ENCODE results near the gene ST7.
"Not testable (repeated sequence)": the region's sequence is repeated elsewhere in the genome, so short reads cannot be mapped to it uniquely, and the experiment has no call there.

The ST7 gene

GRCh38 chr7:117238472-117238871 is 285.2 kb downstream of the ST7 start:
- Mint-ChIP-seq H3K4me3 (no peak overlapping the region), H3K27me3 (peaks cover 9% of the 10 kb centered on the region), H3K36me3 (ENCODE audit: low read depth) (no peaks in the 10 kb centered on the region), H3K4me1 (no peaks in the 10 kb centered on the region), H3K27ac (no peak overlapping the region), H3K9me3 (peaks cover 6% of the 10 kb centered on the region)
- ATAC-seq (no peak), DNase-seq (no peak)

- DNase-seq (no peak), ATAC-seq (no peak)
- Mint-ChIP-seq H3K4me1 (no peaks in the 10 kb centered on the region), H3K4me3 (no peak overlapping the region), H3K9me3 (peaks cover 6% of the 10 kb centered on the region), H3K27ac (no peak overlapping the region), H3K36me3 (ENCODE audit: low read depth) (no peaks in the 10 kb centered on the region), H3K27me3 (peaks cover 9% of the 10 kb centered on the region)
Measured at GRCh38 chr7:117238937-117239336, 285.6 kb downstream of the ST7 start.

DNA sequence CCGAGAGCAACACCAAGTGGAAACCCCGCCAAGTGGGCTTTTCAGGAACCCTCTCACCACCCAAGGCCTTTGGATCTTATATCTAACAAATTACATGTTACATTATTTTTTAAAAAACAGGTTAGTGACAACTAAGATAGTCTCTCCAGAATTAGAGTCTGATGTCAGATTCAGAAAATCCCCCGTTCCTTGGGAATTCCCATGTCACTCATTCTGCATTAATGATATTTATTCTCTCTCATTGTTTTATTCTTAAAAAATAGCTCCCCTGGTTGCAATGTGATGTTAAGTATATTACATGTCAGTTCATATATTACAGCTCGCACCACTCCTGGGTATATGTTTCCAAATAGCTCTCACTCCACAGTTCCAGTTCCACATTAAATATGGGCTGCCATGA is 287.8 kb downstream of the ST7 start:
- ATAC-seq (no peak), DNase-seq (no peak)
- H3K27me3 Mint-ChIP-seq: peaks cover 9% of the 10 kb centered on the region
- no peak overlapping the region for H3K4me3 Mint-ChIP-seq
- H3K4me1 Mint-ChIP-seq: no peaks in the 10 kb centered on the region
- peaks cover 8% of the 10 kb centered on the region for H3K9me3 Mint-ChIP-seq
- H3K27ac Mint-ChIP-seq: no peak overlapping the region
- H3K36me3 Mint-ChIP-seq (ENCODE audit: low read depth): no peaks in the 10 kb centered on the region

DNA sequence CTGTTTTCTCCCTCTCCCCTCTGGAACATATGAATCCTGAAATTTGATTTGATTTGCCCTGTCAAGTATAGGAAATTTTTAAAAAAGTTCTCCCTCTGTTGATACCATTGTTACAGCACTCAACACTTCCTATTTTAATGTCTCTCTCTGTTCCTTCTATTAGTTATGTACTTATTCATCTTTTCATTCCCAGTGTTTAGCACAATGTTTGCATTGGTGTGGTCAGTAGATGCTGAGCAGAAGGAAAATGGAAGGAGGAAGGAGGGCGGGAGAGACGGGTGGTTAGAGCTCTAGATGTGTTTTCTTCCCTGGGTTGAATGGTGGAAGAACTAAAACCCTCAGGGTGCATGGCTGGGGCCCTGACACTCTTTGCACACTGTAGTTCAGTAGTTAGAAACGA is 290.1 kb downstream of the ST7 start:
- peaks cover 10% of the 10 kb centered on the region for H3K9me3 Mint-ChIP-seq
- no peak overlapping the region for H3K4me3 Mint-ChIP-seq

GRCh38 chr7:117245703-117246102 is 292.4 kb downstream of the ST7 start:
- not testable (repeated sequence) for H3K36me3 Mint-ChIP-seq (ENCODE audit: low read depth); H3K27ac Mint-ChIP-seq; H3K27me3 Mint-ChIP-seq; ATAC-seq; DNase-seq; H3K4me3 Mint-ChIP-seq; H3K4me1 Mint-ChIP-seq
- peaks cover 10% of the 10 kb centered on the region for H3K9me3 Mint-ChIP-seq

More for the DNA sequence above, 290.1 kb downstream of the ST7 start:
- Mint-ChIP-seq H3K36me3 (ENCODE audit: low read depth) (no peaks in the 10 kb centered on the region), H3K4me1 (no peaks in the 10 kb centered on the region), H3K27me3 (peaks cover 5% of the 10 kb centered on the region), H3K27ac (no peak overlapping the region)
- ATAC-seq: no peak
- DNase-seq: no peak

GRCh38 chr7:117247809-117248208 is 294.5 kb downstream of the ST7 start:
- Mint-ChIP-seq H3K36me3 (ENCODE audit: low read depth) (no peaks in the 10 kb centered on the region), H3K4me1 (no peaks in the 10 kb centered on the region), H3K27ac (no peak overlapping the region), H3K4me3 (no peak overlapping the region), H3K27me3 (peaks cover 2% of the 10 kb centered on the region), H3K9me3 (peaks cover 10% of the 10 kb centered on the region)
- DNase-seq (no peak), ATAC-seq (no peak)

GRCh38 chr7:117248829-117249228 is 295.5 kb downstream of the ST7 start:
- H3K36me3 Mint-ChIP-seq (ENCODE audit: low read depth): no peaks in the 10 kb centered on the region
- H3K9me3 Mint-ChIP-seq: peaks cover 4% of the 10 kb centered on the region
- no peak overlapping the region for H3K27ac Mint-ChIP-seq
- no peaks in the 10 kb centered on the region for H3K4me1 Mint-ChIP-seq
- no peak overlapping the region for H3K4me3 Mint-ChIP-seq
- peaks cover 2% of the 10 kb centered on the region for H3K27me3 Mint-ChIP-seq
- DNase-seq (no peak), ATAC-seq (no peak)

- no peak overlapping the region for H3K4me3 Mint-ChIP-seq
- H3K4me1 Mint-ChIP-seq: no peaks in the 10 kb centered on the region
- no peak overlapping the region for H3K27ac Mint-ChIP-seq
Measured at GRCh38 chr7:117249696-117250095, 296.4 kb downstream of the ST7 start.

GRCh38 chr7:117250245-117250644 is 296.9 kb downstream of the ST7 start:
- peaks cover 2% of the 10 kb centered on the region for H3K27me3 Mint-ChIP-seq
- H3K27ac Mint-ChIP-seq: no peak overlapping the region
- DNase-seq: no peak
- no peaks in the 10 kb centered on the region for H3K4me1 Mint-ChIP-seq
- H3K4me3 Mint-ChIP-seq: no peak overlapping the region
- no peak for ATAC-seq
- no peaks in the 10 kb centered on the region for H3K36me3 Mint-ChIP-seq (ENCODE audit: low read depth)
- peaks cover 4% of the 10 kb centered on the region for H3K9me3 Mint-ChIP-seq

More at GRCh38 chr7:117249696-117250095, 296.4 kb downstream of the ST7 start:
- ATAC-seq (no peak), DNase-seq (no peak)
- peaks cover 4% of the 10 kb centered on the region for H3K9me3 Mint-ChIP-seq
- H3K27me3 Mint-ChIP-seq: peaks cover 2% of the 10 kb centered on the region
- no peaks in the 10 kb centered on the region for H3K36me3 Mint-ChIP-seq (ENCODE audit: low read depth)

GRCh38 chr7:117250801-117251200 is 297.5 kb downstream of the ST7 start:
- H3K4me3 Mint-ChIP-seq: no peak overlapping the region
- H3K9me3 Mint-ChIP-seq: peaks cover 4% of the 10 kb centered on the region
- peaks cover 2% of the 10 kb centered on the region for H3K27me3 Mint-ChIP-seq
- no peaks in the 10 kb centered on the region for H3K36me3 Mint-ChIP-seq (ENCODE audit: low read depth)
- no peak for ATAC-seq
- DNase-seq: no peak
- H3K27ac Mint-ChIP-seq: no peak overlapping the region
- no peaks in the 10 kb centered on the region for H3K4me1 Mint-ChIP-seq

DNA sequence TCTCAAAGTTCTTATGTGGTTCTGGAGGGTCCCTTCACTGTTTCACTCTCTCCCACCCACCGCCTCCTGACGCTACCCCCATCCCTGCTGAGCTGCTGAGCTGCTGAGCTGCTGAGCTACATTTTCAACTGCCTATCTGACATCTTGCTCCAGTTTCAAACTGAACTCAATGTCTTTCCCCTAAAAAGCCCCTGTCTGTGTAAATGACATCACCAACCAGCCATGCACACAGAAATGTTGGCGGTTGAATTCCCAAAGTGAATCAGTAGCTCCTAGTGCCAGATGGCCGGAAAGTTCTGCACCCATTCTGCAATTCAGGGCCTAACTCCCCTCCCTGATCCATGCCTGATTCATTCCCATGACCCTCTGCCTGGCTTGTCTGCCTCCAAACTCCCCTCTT is 298.4 kb downstream of the ST7 start:
- peaks cover 2% of the 10 kb centered on the region for H3K27me3 Mint-ChIP-seq

DNA sequence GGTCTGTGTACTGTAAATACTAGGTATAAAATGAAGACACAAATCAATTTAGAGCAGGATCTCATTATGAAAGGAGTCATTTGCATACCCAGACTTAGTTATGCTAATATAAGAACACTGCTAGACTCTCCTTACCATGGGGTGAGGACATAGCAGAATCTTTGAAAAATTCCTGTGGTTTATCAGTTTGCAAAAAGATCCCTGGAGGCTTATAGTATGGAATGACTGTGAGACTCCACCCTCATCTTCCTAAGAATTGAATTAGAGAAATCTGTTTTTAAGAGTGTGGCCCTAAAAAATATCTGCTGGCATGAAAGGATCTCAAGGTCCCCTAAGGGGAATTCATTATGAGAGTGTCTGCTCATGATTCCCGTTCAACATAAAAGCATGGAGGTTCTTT is 306.3 kb downstream of the ST7 start:
- Mint-ChIP-seq H3K4me1 (no peaks in the 10 kb centered on the region), H3K27ac (no peak overlapping the region), H3K27me3 (peaks cover 5% of the 10 kb centered on the region), H3K36me3 (ENCODE audit: low read depth) (no peaks in the 10 kb centered on the region), H3K4me3 (no peak overlapping the region), H3K9me3 (no peaks in the 10 kb centered on the region)
- no peak for ATAC-seq
- no peak for DNase-seq

More for the DNA sequence above, 298.4 kb downstream of the ST7 start:
- DNase-seq (no peak), ATAC-seq (no peak)
- Mint-ChIP-seq H3K4me1 (no peaks in the 10 kb centered on the region), H3K9me3 (no peaks in the 10 kb centered on the region), H3K4me3 (no peak overlapping the region), H3K27ac (no peak overlapping the region), H3K36me3 (ENCODE audit: low read depth) (no peaks in the 10 kb centered on the region)

GRCh38 chr7:117262546-117262945 is 309.2 kb downstream of the ST7 start:
- Mint-ChIP-seq H3K36me3 (ENCODE audit: low read depth) (no peaks in the 10 kb centered on the region), H3K4me1 (no peaks in the 10 kb centered on the region), H3K4me3 (no peak overlapping the region), H3K27me3 (peaks cover 8% of the 10 kb centered on the region), H3K27ac (no peak overlapping the region), H3K9me3 (no peaks in the 10 kb centered on the region)
- DNase-seq: no peak
- ATAC-seq: no peak

DNA sequence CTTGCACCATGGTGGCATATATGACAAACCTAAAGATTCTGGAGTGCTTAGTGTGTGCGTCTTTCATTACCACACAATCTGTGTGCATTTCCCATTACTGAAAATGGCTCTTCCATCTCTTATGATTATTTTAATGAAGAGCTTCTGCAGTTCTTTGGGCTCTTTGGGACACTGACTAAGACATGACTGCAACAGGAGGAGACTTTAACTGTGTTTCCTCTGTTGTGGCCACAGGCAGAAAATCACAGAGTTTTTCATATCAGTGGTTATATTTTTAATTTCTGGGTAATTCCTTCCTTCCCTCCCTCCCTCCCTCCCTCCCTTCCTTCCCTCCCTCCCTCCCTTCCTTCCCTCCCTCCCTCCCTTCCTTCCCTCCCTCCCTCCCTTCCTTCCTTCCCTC is 311.4 kb downstream of the ST7 start:
- Mint-ChIP-seq H3K9me3 (no peaks in the 10 kb centered on the region), H3K4me3 (no peak overlapping the region), H3K27me3 (peaks cover 8% of the 10 kb centered on the region), H3K27ac (no peak overlapping the region), H3K36me3 (ENCODE audit: low read depth) (no peaks in the 10 kb centered on the region), H3K4me1 (no peaks in the 10 kb centered on the region)
- ATAC-seq (no peak), DNase-seq (no peak)

DNA sequence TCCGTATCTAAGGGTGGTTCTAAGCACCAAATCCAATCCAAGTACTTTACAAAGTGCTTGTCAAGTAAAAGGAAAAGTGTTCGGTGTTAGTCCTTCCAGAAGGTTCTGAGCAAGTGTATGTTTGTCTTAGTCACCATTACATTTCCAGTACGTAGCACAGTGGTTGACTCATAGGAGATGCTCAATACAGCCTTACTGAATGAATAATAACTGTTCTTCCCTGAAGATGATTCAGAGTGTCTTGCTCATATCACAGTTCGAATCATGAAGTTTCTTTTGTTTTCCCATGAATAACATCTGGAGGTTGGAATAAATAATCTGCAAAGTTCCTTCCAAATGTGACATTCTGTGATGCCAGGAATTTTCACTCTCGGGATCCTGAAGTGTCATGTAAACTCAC is 316.1 kb downstream of the ST7 start:
- H3K4me3 Mint-ChIP-seq: no peak overlapping the region

GRCh38 chr7:117269886-117270285 is 316.6 kb downstream of the ST7 start:
- Mint-ChIP-seq H3K27ac (no peak overlapping the region), H3K4me1 (no peaks in the 10 kb centered on the region), H3K9me3 (no peaks in the 10 kb centered on the region), H3K27me3 (peaks cover 12% of the 10 kb centered on the region), H3K36me3 (ENCODE audit: low read depth) (no peaks in the 10 kb centered on the region), H3K4me3 (no peak overlapping the region)
- no peak for DNase-seq
- ATAC-seq: no peak

More for the DNA sequence above, 316.1 kb downstream of the ST7 start:
- ATAC-seq (no peak), DNase-seq (no peak)
- H3K36me3 Mint-ChIP-seq (ENCODE audit: low read depth): no peaks in the 10 kb centered on the region
- H3K4me1 Mint-ChIP-seq: no peaks in the 10 kb centered on the region
- no peak overlapping the region for H3K27ac Mint-ChIP-seq
- H3K27me3 Mint-ChIP-seq: peaks cover 10% of the 10 kb centered on the region
- no peaks in the 10 kb centered on the region for H3K9me3 Mint-ChIP-seq
